C4-2B (cell line): ENCODE data around the gene TMEM116.

ENCODE experiments used
- ZFX ChIP-seq: fragments of 450-650 bp; IDR thresholded peaks from 2 replicates; pipeline ENCODE4 v1.6.1; 2017
- TF ChIP-seq, protein P1 (sequence below): fragments of 450-650 bp; conservative IDR thresholded peaks from 2 replicates; pipeline ENCODE4 v1.5.1; 2017; ENCODE audit warnings: mild to moderate bottlenecking

DNA sequence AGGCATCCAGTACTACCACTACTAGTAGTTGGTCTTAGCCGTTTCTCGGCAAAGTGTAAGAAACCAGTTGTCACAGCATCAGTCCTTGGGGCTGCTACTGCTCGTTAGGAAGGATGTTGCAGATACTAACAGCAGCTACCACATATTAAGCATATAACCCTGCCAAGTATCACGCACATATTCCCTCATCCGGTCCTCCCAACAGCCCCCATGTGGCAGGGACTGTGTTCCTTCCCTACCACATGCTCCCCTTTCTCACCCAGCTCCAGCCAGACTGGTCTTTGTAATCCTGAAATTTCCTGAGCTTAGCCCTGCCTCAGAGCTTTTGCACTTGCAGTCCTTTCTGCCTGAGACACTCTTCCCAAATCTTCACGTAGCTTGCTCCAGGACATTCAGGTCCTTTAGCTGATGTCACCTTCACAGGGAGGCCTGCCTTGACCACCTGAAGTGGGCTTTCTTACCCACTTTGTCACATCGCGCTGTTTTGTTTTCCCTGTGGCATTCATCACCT, 8.0 kb upstream of the TMEM116 start:
- TF ChIP-seq, protein P1, sequence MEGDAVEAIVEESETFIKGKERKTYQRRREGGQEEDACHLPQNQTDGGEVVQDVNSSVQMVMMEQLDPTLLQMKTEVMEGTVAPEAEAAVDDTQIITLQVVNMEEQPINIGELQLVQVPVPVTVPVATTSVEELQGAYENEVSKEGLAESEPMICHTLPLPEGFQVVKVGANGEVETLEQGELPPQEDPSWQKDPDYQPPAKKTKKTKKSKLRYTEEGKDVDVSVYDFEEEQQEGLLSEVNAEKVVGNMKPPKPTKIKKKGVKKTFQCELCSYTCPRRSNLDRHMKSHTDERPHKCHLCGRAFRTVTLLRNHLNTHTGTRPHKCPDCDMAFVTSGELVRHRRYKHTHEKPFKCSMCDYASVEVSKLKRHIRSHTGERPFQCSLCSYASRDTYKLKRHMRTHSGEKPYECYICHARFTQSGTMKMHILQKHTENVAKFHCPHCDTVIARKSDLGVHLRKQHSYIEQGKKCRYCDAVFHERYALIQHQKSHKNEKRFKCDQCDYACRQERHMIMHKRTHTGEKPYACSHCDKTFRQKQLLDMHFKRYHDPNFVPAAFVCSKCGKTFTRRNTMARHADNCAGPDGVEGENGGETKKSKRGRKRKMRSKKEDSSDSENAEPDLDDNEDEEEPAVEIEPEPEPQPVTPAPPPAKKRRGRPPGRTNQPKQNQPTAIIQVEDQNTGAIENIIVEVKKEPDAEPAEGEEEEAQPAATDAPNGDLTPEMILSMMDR = no peak
- no peak for TF ChIP-seq ZFX
